Epithelial cell of proximal tubule (primary cell): Measurements from ENCODE around the gene HDAC8. TPM values are rescaled to one million over a fixed set of nuclear protein-coding genes. Genes with fewer than 3 reads are reported as not detected.
"Not testable (repeated sequence)": the region's sequence is repeated elsewhere in the genome, so short reads cannot be mapped to it uniquely, and the experiment has no call there.

ENCODE experiments used
- DNase-seq: peaks from one replicate; pipeline ENCODE4 v3.0.0-alpha.2; 2011; ENCODE audit warnings: low read depth
- H3K4me3 ChIP-seq: 2 replicates; pipeline ENCODE4 v1.5.1; 2011; ENCODE audit warnings: low read depth, mild to moderate bottlenecking, low read length
- CTCF ChIP-seq: conservative IDR thresholded peaks from 2 replicates; pipeline ENCODE4 v1.5.1; 2012; ENCODE audit warnings: low read depth, mild to moderate bottlenecking, low read length
- total RNA-seq: library from RNA; depleted of rRNA; stranded (reverse); fragments of >200 nt; gene quantifications from 2 replicates; pipeline ENCODE4 v1.2.3, GENCODE V29; 2015

The HDAC8 gene
- total RNA-seq, 1 donor from 2014 or later: 13.2 TPM

DNA sequence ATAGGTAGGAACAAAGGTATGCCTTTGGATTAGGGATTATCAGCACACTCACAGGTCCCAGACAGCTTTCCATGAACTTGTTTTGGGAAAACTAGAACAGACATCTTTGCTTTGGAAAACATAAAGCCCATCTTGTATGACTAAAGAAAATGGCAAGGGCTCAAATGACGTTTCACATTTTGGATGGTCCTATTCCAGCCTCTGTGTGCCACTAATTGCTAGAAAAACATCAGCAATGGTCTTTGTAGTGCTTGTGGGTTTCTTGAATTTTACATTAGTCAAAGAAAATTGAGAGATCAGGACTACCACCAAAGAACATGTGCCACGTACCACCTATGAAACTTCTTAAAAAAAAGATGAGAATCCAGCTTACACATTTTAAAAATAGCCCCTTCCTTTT is 111.4 kb downstream of the HDAC8 start:
- H3K4me3 ChIP-seq: no peak overlapping the region
- no peak for TF ChIP-seq CTCF
- no peak for DNase-seq

DNA sequence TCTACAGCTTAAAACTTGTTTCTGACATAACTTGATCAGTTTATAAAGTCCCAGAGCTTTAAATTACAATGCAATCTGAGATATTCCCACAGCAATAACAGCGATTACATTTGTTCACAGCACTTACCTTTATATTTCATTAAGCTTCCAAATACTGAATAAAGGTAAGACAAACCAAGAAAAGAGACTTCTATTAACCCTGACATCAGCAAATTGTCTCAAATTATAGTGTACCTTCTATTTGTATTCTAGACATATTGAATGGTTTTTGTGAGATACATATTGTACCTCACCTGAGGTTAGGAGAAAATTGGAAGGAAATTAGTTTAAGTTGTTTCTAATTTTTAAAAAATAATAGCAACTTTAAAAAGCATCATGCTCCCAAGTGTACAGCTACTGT is 111.9 kb downstream of the HDAC8 start:
- no peak overlapping the region for H3K4me3 ChIP-seq
- no peak for DNase-seq
- no peak for TF ChIP-seq CTCF

- DNase-seq, H3K4me3 ChIP-seq: not testable (repeated sequence)
These were observed 123.6 kb downstream of the HDAC8 start for GRCh38 chrX:72449034-72449433.

DNA sequence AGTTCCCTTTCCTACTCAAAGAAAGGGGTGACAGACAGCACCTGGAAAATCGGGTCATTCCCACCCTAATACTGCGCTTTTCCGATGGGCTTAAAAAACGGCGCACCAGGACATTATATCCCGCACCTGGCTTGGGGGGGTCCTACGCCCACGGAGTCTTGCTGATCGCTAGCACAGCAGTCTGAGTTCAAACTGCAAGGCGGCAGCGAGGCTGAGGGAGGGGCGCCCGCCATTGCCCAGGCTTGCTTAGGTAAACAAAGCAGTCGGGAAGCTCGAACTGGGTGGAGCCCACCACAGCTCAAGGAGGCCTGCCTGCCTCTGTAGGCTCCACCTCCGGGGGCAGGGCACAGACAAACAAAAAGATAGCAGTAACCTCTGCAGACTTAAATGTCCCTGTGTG is 131.9 kb downstream of the HDAC8 start:
- not testable (repeated sequence) for DNase-seq, H3K4me3 ChIP-seq

DNA sequence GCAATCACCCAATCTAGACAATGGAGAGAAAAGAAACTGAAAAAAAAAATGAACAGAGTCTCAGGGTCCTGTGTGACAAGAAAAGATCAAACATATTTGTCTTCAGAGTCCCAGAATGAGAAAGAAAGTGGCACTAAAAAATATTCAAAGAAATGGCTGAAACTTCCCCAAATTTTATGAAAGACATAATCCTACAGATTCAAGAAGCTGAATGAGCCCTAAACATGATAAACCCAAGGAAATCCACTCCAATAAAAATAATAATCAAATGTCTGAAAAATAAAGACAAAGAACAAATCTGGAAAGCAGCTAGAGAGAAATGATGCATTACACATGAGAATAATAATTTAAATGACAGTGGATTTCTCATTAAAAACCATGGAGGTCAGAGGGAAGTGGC is 136.6 kb downstream of the HDAC8 start:
- no peak overlapping the region for H3K4me3 ChIP-seq
- TF ChIP-seq CTCF: no peak
- no peak for DNase-seq

GRCh38 chrX:72430405-72430968 is 142.2 kb downstream of the HDAC8 start:
- TF ChIP-seq CTCF: no peak
- no peak overlapping the region for H3K4me3 ChIP-seq
- no peak for DNase-seq

- no peak for TF ChIP-seq CTCF
- H3K4me3 ChIP-seq: no peak overlapping the region
- DNase-seq: no peak
These were observed 150.8 kb downstream of the HDAC8 start for GRCh38 chrX:72421797-72422196.

DNA sequence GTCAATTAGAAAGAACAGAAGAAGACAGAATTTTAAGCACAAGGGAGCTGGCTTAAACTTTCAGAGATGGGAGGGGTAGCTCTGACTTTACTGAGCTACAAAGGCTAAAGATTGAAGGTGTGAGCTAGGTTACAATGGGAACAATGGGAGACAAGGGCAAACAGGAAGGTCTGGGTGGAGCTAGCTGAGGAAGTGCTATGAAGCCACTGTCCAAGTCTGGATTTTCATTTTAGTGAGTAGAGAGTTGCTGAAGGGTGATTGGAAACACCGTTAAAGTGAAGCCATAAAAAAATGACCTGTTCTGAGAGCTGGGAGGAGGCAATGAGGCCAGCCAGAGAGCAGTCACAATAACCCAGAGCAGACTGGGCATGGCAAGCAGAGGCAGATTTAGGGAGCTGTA is 162.7 kb downstream of the HDAC8 start:
- TF ChIP-seq CTCF: no peak
- no peak for DNase-seq
- no peak overlapping the region for H3K4me3 ChIP-seq
